Skeletal muscle tissue (tissue), 4 donors: ENCODE measurements around the gene ZBTB32. TPM values are rescaled to one million over a fixed set of nuclear protein-coding genes. Genes with fewer than 3 reads are reported as not detected.

Experiments
- H3K27ac ChIP-seq: one replicate; pipeline ENCODE4 v1.7.0; 2013; ENCODE audit warnings: mild to moderate bottlenecking, low read depth, low read length, inconsistent platforms
- H3K27me3 ChIP-seq, 3 donors: one replicate each; pipeline ENCODE4 v1.7.0; 2013; ENCODE audit warnings: low read length in 3 of 3; ENCODE audit not compliant: control insufficient read depth in 3 of 3, insufficient read depth in 3 of 3
- H3K36me3 ChIP-seq, 3 donors: one replicate each; pipeline ENCODE4 v1.7.0; 2013; ENCODE audit warnings: low read length in 3 of 3; ENCODE audit not compliant: control insufficient read depth in 3 of 3, insufficient read depth in 3 of 3
- H3K4me1 ChIP-seq, 3 donors: one replicate each; pipeline ENCODE4 v1.7.0; 2013; ENCODE audit warnings: low read length in 3 of 3, mild to moderate bottlenecking in 3 of 3; ENCODE audit not compliant: control insufficient read depth in 3 of 3, insufficient read depth in 3 of 3
- H3K4me3 ChIP-seq, 3 donors: one replicate each; pipeline ENCODE4 v1.7.0; 2013; ENCODE audit warnings: low read length in 3 of 3
- H3K9ac ChIP-seq, 3 donors: one replicate each; pipeline ENCODE4 v1.7.0; 2013; ENCODE audit warnings: low read length in 3 of 3, mild to moderate bottlenecking in 3 of 3, moderate library complexity in 2 of 3, low read depth in 1 of 3
- H3K9me3 ChIP-seq, 3 donors: one replicate each; pipeline ENCODE4 v1.7.0; 2013; ENCODE audit warnings: low read length in 3 of 3; ENCODE audit not compliant: control insufficient read depth in 3 of 3
- total RNA-seq: library from RNA; depleted of rRNA; stranded (reverse); fragments of >200 nt; gene quantifications from one replicate; pipeline ENCODE4 v1.2.3, GENCODE V29; 2014
- donor health status: Osteomylitis.

Gene ZBTB32
- total RNA-seq, 1 donor from 2014 or later = not detected

DNA sequence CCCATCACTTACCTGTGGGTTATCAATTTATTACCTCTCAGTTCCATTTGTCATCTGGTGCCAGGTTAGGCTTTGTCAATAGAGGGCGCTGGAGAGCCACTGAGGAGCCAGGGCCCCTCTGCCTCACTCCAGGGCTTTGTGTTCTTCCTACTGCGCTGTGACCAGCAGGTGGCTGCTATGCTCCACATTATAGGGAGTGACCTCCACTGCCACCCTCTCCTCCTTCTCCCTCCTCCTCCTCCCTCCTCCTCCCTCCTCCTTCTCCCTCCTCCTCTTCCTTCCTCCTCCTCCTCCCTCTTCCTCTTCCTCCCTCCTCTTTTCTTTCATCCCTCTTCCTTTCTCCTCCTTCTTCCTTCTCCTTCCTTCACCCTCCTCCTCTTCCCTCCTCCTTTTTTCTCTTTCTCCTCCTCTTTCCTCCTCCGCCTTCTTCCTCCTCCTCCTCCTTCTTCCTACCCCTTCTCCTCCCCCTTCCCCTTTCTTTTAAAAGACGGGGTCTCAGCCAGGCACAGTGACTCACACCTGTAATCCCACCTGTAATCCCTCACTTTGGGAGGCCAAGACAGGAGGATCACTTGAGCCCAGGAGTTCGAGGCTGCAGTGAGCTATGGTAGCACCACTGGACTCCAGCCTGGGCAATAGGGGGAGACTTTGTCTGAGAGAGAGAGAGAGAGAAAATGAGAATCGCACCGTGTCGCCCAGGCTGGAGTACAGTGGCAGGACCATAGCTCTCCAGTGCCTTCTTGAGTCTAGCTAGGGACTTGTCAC lies 10.3 kb upstream of the ZBTB32 start:
- no peaks in the 10 kb centered on the region for H3K27me3 ChIP-seq
- no peak overlapping the region for H3K4me3 ChIP-seq
- no peaks in the 10 kb centered on the region for H3K9me3 ChIP-seq
- no peaks in the 10 kb centered on the region for H3K4me1 ChIP-seq
- H3K36me3 ChIP-seq = no peaks in the 10 kb centered on the region
- no peak overlapping the region for H3K9ac ChIP-seq
- no peak overlapping the region for H3K27ac ChIP-seq

DNA sequence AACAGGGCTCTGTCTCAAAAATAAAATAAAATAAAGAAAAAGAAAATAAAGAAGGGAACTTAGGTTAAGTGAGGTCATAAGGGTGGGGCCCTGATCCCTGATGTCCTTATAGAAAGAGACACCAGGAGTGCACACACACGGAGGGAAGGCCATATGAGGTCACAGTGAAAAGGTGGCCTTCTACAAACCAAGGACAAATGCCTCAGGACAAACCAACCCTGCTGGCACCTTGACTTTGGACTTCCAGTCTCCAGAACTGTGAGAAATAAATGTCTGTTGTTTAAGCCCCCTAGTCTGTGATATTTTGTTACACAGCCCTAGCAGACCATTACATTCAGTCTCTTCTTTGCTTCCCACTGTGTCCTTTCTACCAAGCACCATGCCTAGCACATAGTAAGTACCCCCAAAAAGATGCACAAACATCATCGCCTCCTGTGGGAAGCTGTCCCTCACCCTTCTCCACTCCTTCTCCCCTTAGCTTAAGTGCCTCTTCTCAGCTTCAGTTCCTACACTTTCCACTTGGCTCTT lies 8.4 kb upstream of the ZBTB32 start:
- H3K4me3 ChIP-seq = no peak overlapping the region
- H3K4me1 ChIP-seq = no peaks in the 10 kb centered on the region
- H3K27ac ChIP-seq = no peak overlapping the region
- H3K9me3 ChIP-seq = no peaks in the 10 kb centered on the region
- H3K9ac ChIP-seq = no peak overlapping the region
- H3K27me3 ChIP-seq = no peaks in the 10 kb centered on the region
- no peaks in the 10 kb centered on the region for H3K36me3 ChIP-seq

DNA sequence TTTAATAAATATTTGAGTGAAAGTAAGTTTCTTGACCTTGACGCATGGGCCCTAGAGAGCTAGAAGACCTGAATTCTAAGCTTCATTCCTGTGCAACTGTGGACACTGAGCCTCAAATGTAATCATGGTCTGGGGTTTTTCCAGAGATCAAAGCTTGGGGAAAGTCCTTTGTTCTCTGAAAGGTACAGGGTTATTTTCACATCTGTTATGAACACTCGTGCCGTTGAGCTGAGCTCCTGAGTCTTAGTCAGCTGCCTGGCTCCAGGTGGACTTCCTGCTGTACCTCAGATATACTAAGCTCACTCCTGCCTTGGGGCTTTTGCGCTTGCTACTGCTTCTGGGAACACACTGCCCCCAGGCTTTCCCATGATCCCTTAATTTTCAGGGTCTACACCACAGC lies 7.5 kb upstream of the ZBTB32 start:
- H3K36me3 ChIP-seq = no peaks in the 10 kb centered on the region
- H3K4me3 ChIP-seq = no peak overlapping the region
- H3K4me1 ChIP-seq = no peaks in the 10 kb centered on the region
- H3K27ac ChIP-seq = no peak overlapping the region
- no peaks in the 10 kb centered on the region for H3K9me3 ChIP-seq
- H3K27me3 ChIP-seq = no peaks in the 10 kb centered on the region
- H3K9ac ChIP-seq = no peak overlapping the region

GRCh38 chr19:35702223-35703012 lies 1.9 kb upstream of the ZBTB32 start:
- peak overlapping the region; percentile 70 for H3K27ac ChIP-seq
- peak overlapping the region; percentile 65 to 93 (median 90) for H3K4me3 ChIP-seq
- H3K9me3 ChIP-seq = no peaks in the 10 kb centered on the region
- H3K27me3 ChIP-seq = peaks cover 0 to 11% (median 5%) of the 10 kb centered on the region in 3 donors
- H3K36me3 ChIP-seq = no peaks in the 10 kb centered on the region
- H3K4me1 ChIP-seq = peaks cover 6 to 9% (median 7%) of the 10 kb centered on the region in 3 donors
- peak overlapping the region; percentile 70 to 87 (median 77) for H3K9ac ChIP-seq

DNA sequence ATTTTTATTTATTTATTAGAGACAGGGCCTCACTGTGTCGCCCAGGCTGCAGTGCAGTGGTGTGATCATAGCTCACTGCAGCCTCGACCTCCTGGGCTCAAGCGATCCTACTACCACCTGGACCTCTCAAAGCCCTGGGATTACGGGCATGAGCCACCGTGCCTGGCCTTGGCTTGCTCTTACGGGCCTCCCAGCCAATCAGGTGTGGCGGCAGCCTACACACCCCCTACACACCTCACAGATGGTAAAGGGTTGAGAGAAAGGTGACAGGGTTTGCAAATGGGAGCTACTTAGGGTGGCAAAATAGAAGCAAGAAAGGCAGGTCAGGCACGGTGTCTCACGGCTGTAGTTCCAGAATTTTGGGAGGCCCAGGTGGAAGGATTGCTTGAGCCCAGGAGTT lies 1.0 kb upstream of the ZBTB32 start:
- no peak overlapping the region for H3K4me3 ChIP-seq
- H3K27me3 ChIP-seq = peaks cover 0 to 15% (median 5%) of the 10 kb centered on the region in 3 donors
- H3K36me3 ChIP-seq = no peaks in the 10 kb centered on the region
- H3K9ac ChIP-seq = peak overlapping the region in 2 of 3 donors; percentile 77 to 87
- no peaks in the 10 kb centered on the region for H3K9me3 ChIP-seq
- no peak overlapping the region for H3K27ac ChIP-seq
- H3K4me1 ChIP-seq = peaks cover 6 to 9% (median 7%) of the 10 kb centered on the region in 3 donors

DNA sequence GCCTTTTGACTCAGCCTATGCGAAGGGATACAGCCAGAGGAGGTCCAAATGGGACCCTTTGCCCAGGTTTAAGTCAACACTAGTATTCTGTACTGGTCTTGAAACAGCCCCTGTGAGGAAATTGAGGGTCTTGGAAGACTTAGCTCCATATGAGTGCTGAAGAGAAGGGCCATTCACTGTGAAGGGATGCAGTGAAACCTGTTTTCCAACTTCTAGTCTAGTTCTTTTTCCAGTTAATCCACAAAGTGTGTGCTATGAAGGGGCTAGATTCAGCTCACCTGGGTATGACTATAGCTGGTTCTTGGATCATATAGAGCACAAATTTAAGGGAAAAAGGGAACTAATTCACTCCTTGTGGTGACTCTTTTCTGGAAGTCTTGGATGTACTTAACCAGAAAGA lies 4.0 kb downstream of the ZBTB32 start:
- Histone ChIP-seq H3K27me3 (peaks cover 0 to 20% (median 5%) of the 10 kb centered on the region in 3 donors), H3K36me3 (no peaks in the 10 kb centered on the region), H3K4me1 (no peaks in the 10 kb centered on the region), H3K9ac (no peak overlapping the region), H3K4me3 (no peak overlapping the region), H3K9me3 (no peaks in the 10 kb centered on the region), H3K27ac (no peak overlapping the region)

DNA sequence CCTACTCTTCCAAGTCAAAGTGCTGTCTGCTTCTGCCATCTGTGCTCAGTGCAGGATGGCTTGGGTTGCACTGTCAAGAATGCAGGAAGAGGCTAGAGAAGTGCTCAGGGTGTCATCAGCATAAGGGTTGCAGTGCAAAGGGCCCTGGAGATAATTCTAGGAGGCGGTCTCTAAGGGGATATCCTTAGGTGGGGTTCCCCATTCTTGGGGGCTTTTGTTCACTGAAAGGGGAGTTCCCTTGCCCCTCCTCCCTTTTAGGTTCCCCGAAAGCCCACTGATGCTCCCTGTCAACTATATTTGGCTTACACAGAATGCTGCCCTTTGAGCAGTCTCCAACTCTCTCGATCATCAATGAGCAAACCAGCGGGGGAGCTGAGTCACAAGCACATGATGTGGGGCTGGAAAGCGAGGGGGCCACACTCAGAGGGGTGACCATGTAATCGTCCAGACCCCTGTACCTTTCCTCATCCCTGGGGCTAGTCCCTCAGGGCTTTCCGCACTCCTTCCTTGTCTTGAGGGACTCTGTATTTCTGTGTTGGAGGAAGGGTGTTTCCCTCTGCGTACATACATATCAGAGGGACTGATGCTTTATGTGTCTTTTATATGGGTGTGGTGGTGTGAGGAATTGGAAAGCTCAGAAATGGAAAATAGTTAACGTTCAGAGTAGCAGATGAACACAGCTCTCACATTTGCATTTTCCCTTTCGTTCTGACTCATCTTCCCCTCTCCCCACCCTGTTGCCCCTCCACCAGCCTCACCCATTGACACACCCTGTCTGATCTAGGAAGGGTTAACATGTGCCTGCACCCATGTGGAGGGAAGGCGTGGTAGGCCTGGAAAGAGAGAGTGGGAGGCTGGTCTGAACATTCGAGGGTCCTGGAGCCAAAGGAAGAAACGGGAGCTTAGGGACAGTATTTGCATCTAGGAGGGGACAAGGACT lies 6.7 kb downstream of the ZBTB32 start:
- H3K36me3 ChIP-seq = no peaks in the 10 kb centered on the region
- H3K4me3 ChIP-seq = no peak overlapping the region
- peaks cover 0 to 11% (median 0%) of the 10 kb centered on the region in 3 donors for H3K27me3 ChIP-seq
- H3K27ac ChIP-seq = no peak overlapping the region
- H3K4me1 ChIP-seq = peaks cover 8 to 14% (median 9%) of the 10 kb centered on the region in 3 donors
- no peaks in the 10 kb centered on the region for H3K9me3 ChIP-seq
- no peak overlapping the region for H3K9ac ChIP-seq

GRCh38 chr19:35712567-35713505 lies 8.5 kb downstream of the ZBTB32 start:
- Histone ChIP-seq H3K27me3 (peaks cover 0 to 11% (median 0%) of the 10 kb centered on the region in 3 donors), H3K9ac (no peak overlapping the region), H3K36me3 (no peaks in the 10 kb centered on the region), H3K27ac (no peak overlapping the region), H3K9me3 (no peaks in the 10 kb centered on the region), H3K4me3 (no peak overlapping the region), H3K4me1 (peaks cover 13 to 20% (median 13%) of the 10 kb centered on the region in 3 donors)

DNA sequence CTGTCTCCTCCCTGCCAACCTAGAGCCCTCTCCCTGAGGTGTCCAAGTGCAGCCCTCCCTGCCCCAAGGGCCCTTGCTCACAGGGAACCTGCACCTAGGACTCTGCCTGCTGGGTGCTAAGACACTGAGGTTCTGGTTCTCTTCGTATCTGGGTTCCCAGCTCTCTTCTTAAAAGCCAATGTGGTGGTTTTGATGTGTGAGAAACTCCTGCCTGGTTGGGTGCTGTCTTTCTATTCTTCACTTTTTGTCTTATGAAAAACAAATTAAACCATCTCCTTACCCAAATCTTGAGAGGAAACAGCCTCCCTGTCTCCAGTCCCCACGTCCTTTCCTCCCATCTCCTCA lies 9.1 kb downstream of the ZBTB32 start:
- no peak overlapping the region for H3K4me3 ChIP-seq
- H3K36me3 ChIP-seq = no peaks in the 10 kb centered on the region
- no peak overlapping the region for H3K27ac ChIP-seq
- no peaks in the 10 kb centered on the region for H3K9me3 ChIP-seq
- H3K27me3 ChIP-seq = peaks cover 0 to 6% (median 0%) of the 10 kb centered on the region in 3 donors
- no peak overlapping the region for H3K9ac ChIP-seq
- peaks cover 14 to 22% (median 14%) of the 10 kb centered on the region in 3 donors for H3K4me1 ChIP-seq
